ENCODE results near the gene DCX. TPM values are rescaled to one million over a fixed set of nuclear protein-coding genes. Genes with fewer than 3 reads are reported as not detected.

Gene DCX
- total RNA-seq: not detected in 2 replicates

GRCh38 chrX:111411983-111412382 is at the start of gene DCX:
DCX (minus strand) TSS chrX:111412192; CDS start chrX:111410398, 1,794 bp downstream.
- intact Hi-C loops (cut with micrococcal nuclease): no loop called here

DNA sequence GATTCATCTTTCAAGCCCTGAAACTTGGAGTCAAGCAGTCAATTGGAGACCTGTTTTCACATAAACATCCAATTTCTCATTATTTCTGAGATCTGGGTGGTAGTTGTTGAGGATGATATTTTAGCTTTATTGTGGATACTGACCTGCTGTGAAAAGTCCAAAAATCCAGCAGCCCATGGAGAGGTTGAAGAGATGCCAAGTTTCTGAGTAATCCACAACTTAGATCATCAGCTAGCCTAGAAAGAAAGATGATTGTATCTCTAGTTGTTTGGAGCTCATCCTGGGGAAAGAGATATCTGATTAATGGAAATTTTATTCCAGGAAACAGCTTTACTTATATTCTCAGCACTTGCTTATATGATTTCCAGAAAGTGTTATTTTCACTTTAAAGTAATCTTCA is 48.6 kb upstream of the DCX start:
- Mint-ChIP-seq H3K27me3 (no peaks in the 10 kb centered on the region), H3K9me3 (no peaks in the 10 kb centered on the region), H3K4me1 (no peaks in the 10 kb centered on the region), H3K4me3 (no peak overlapping the region), H3K27ac (no peak overlapping the region), H3K36me3 (ENCODE audit: low read depth) (no peaks in the 10 kb centered on the region)
- no peak for DNase-seq
- no peak for TF ChIP-seq CTCF (IDR thresholded peaks at IDR 0.05)
- no peak for ATAC-seq (ENCODE audit: low read depth)
- intact Hi-C loops (cut with micrococcal nuclease): no loop called here
- ChIA-PET CTCF (no interaction called here), POLR2A (no interaction called here)

More at GRCh38 chrX:111411983-111412382, at the start of gene DCX:
- no peak within 1 kb of the TSS for H3K27ac Mint-ChIP-seq
- no peak for ATAC-seq (ENCODE audit: low read depth)
- no peak within 1 kb of the TSS for H3K4me3 Mint-ChIP-seq
- H3K9me3 Mint-ChIP-seq: no peaks in the 10 kb centered on the region
- no peaks in the 10 kb centered on the region for H3K36me3 Mint-ChIP-seq (ENCODE audit: low read depth)
- CTCF ChIA-PET: no interaction called here
- no peak for DNase-seq
- no peaks in the 10 kb centered on the region for H3K4me1 Mint-ChIP-seq
- no peak for TF ChIP-seq CTCF (IDR thresholded peaks at IDR 0.05)
- POLR2A ChIA-PET: no interaction called here
- no peaks in the 10 kb centered on the region for H3K27me3 Mint-ChIP-seq

- Mint-ChIP-seq H3K27ac (no peak overlapping the region), H3K4me3 (no peak overlapping the region), H3K9me3 (no peaks in the 10 kb centered on the region), H3K36me3 (ENCODE audit: low read depth) (no peaks in the 10 kb centered on the region), H3K27me3 (peaks cover 3% of the 10 kb centered on the region), H3K4me1 (no peaks in the 10 kb centered on the region)
- ATAC-seq (ENCODE audit: low read depth) (no peak), DNase-seq (no peak)
- intact Hi-C loops (cut with micrococcal nuclease): loop anchor here (5.0 kb wide), 2 partner anchors 350 to 455 kb away; partner anchors contain the start of gene PAK3
- ChIA-PET CTCF (no interaction called here), POLR2A (no interaction called here)
- TF ChIP-seq CTCF (IDR thresholded peaks at IDR 0.05): no peak
Measured at GRCh38 chrX:111447298-111447697, 35.3 kb upstream of the DCX start.

GRCh38 chrX:111445485-111445884 is 33.5 kb upstream of the DCX start:
- no peak overlapping the region for H3K27ac Mint-ChIP-seq
- no peak overlapping the region for H3K4me3 Mint-ChIP-seq
- no peaks in the 10 kb centered on the region for H3K9me3 Mint-ChIP-seq
- no peak for DNase-seq
- intact Hi-C loops (cut with micrococcal nuclease): loop anchor here (5.0 kb wide), 2 partner anchors 348 to 453 kb away; partner anchors contain the start of gene PAK3
- H3K4me1 Mint-ChIP-seq: no peaks in the 10 kb centered on the region
- POLR2A ChIA-PET: no interaction called here
- H3K27me3 Mint-ChIP-seq: peaks cover 3% of the 10 kb centered on the region
- no peak for TF ChIP-seq CTCF (IDR thresholded peaks at IDR 0.05)
- CTCF ChIA-PET: no interaction called here
- ATAC-seq (ENCODE audit: low read depth): no peak
- no peaks in the 10 kb centered on the region for H3K36me3 Mint-ChIP-seq (ENCODE audit: low read depth)

- TF ChIP-seq CTCF (IDR thresholded peaks at IDR 0.05): no peak
- H3K4me3 Mint-ChIP-seq: no peak overlapping the region
- DNase-seq (no peak), ATAC-seq (ENCODE audit: low read depth) (no peak)
- POLR2A ChIA-PET: no interaction called here
- H3K4me1 Mint-ChIP-seq: no peaks in the 10 kb centered on the region
- CTCF ChIA-PET: no interaction called here
- no peaks in the 10 kb centered on the region for H3K9me3 Mint-ChIP-seq
- intact Hi-C loops (cut with micrococcal nuclease): loop anchor here (5.0 kb wide), 2 partner anchors 348 to 453 kb away; partner anchors contain the start of gene PAK3
- peaks cover 3% of the 10 kb centered on the region for H3K27me3 Mint-ChIP-seq
- H3K27ac Mint-ChIP-seq: no peak overlapping the region
- H3K36me3 Mint-ChIP-seq (ENCODE audit: low read depth): no peaks in the 10 kb centered on the region
Measured at GRCh38 chrX:111444881-111445280, 32.9 kb upstream of the DCX start.
